NCI-H446 (cell line): ENCODE measurements around the gene GALM.
"Not testable (repeated sequence)": the region's sequence is repeated elsewhere in the genome, so short reads cannot be mapped to it uniquely, and the experiment has no call there.

ENCODE experiments used
- DNase-seq, 2 experiments: peaks; one replicate each; lab custom pipeline; 2025; lab: John Stamatoyannopoulos, UW

The GALM gene

DNA sequence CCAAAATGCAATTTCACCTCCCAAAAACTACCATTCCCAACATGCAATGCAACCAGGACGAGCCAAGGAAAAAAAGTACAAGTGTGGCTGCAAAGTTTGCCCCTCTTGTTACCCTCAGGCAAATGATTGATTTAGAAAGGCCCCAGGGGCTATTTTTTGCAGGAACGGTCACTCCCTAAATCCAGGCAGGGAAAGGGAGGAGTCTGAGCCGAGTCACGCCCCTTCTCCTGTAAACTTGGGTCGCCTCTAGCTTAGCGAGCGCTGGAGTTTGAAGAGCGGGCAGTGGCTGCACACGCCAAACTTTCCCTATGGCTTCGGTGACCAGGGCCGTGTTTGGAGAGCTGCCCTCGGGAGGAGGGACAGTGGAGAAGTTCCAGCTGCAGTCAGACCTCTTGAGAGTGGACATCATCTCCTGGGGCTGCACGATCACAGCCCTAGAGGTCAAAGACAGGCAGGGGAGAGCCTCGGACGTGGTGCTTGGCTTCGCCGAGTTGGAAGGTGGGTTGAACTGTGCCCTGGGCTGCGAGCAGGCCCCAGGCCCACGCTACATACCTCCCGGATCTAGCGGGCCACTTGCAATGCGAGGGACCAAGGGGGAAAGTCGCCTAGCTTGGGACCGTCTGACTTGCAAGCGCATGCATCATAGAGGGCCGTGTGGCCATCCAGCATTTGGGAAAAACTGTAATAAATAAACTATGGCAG, at the start of gene GALM:
Gene GALM (plus strand): TSS at position 261 of the 702 bp plus-strand sequence. CDS start 48 bp downstream, at position 309.
- DNase-seq: no peak

- no peak for DNase-seq
Measured at GRCh38 chr2:38617301-38617700, 48.6 kb upstream of the GALM start.

GRCh38 chr2:38619458-38620164, 46.3 kb upstream of the GALM start:
- DNase-seq: no peak

GRCh38 chr2:38620282-38620977, 45.5 kb upstream of the GALM start:
- no peak for DNase-seq

- no peak for DNase-seq
Measured at GRCh38 chr2:38621018-38621417, 44.9 kb upstream of the GALM start.

DNA sequence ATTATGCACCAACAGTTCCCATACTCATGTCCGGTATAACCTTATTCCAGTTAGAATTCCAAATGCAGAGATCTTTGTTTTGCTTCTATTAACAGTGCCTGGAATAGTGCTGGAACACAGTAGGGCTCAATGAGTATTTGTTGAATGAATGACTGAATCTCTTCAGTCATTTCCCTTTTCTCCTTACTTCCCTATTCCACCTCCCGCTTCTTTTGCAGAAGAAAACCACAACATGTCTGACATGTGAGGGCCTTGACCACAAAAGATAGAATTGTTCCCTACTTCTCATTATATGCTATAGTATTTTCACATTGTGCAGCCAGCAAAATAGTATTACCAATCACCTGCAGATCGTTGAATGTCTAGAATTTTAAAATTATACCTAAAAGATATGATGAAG, 43.7 kb upstream of the GALM start:
- no peak for DNase-seq

DNA sequence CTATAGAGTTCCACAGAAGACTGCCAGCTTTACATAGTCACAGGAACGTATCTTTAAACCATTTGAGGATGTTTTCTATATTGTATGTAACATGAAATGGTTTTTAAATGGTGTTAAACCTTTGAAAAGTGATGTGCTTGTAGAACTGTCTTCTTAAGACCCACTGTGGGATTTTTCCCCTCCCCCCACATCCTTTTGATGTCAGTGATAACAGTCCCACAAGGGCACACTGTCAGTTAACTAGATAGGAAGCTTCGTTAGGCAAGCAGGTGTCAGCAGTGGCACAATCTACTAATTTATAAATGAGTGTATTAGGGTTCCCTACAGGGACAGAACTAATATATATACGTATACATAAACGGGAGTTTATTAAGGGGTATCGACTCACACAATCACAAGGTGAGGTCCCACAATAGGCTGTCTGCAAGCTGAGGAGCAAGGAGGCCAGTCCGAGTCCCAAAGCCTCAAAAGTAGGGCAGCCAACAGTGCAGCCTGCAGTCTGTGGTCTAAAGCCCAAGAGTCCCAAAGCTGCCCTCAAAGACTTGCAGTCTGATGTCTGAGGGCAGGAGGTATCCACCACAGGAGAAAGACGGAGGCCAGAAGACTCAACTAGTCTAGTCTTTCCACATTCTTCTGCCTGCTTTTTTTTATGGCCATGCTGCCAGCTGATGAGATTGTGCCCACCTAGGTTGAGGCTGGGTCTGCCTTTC, 39.4 kb upstream of the GALM start:
- no peak for DNase-seq

DNA sequence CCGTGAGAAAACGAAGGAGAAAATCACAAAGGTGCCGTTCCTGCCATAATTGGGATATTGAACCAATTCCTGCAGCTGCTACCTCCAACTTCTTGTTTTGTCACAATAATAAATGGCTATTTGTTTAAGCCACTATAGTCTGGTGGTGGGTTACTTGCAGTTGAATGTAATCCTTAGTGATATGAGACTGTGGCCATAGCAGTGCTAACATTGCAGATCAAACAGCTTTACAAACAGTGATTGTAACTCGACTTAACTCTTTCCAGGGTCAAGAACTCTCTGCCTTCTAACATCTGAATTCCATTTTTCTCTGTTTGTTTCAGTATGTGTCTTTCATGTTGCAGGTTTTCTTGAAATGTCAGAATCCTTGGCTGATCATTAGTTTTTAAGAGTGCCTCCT, 38.5 kb upstream of the GALM start:
- DNase-seq: no peak

- DNase-seq: no peak
Measured at GRCh38 chr2:38629684-38630083, 36.2 kb upstream of the GALM start.

DNA sequence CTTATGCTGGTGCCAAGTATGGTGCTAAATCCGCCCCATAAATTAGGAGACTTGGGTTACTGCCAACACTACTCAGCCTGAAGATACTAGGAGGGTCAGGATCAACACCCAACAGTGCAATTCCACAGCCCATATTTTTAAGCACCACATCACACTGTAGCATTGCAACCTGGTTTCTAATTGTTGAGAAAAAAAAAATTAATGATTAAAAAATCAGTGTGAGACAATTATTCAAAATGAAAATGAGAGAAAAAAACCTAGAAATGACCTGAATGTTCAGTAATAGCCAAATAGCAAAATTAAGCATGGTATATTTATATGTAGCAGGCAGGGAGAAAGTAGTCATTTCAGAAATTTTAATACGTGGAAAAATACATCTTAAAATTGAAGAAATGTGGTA, 33.9 kb upstream of the GALM start:
- peak in 1 of 2 experiments; percentile 20 for DNase-seq

DNA sequence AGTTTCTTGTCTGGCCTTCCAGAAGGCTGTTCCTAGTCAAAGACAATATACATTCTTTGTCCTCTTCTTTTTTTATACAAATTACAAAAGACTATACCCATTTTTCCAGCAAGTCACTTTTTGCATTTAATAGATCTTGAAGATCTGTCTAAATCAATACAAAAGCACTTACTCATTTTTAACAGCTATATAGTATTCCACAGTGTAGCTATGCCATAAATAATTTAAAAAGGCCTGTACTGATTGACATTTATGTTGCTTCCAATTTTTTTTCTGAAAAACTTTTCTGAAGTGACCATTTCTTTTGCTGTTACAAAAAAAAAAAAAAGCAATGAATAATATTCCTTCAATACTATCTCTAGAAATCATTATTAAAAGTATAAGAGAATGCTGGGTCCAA, 32.9 kb upstream of the GALM start:
- no peak for DNase-seq

DNA sequence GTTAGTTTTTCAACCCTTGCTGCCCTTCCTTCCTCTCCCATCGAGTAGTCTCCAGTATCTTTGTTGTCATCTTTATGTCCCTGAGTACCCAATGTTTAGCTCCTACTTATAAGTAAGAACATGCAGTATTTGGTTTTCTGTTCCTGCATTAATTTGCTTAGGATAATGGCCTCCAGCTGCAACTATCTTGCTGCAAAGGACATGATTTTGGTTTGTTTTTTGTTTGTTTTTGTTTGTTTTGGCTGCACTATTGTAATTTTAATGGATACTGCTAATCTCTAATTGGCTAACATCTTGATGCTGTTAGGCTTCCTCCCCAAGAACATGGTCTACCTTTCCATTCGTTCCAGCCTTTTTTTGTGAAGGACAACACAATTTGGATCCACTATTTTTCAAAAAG, 32.0 kb upstream of the GALM start:
- DNase-seq: no peak

GRCh38 chr2:38634684-38635083, 31.2 kb upstream of the GALM start:
- no peak for DNase-seq

DNA sequence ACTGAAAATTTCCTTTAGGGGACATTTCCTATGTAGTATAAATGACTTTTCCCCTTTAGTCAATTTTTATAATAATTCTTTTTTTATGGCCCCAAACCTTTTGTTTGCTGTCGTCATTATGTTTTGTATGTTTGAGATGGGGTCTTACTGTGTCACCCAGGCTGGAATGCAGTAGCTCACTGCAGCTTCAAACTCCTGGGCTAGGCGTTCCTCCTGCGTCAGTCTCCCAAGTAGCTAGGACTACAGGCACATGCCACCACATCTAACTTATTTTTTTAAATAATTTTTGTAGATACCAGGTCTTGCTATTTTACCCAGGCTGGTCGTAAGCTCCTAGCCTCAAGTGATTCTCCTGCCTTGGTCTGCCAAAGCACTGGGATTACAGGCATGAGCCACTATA, 30.8 kb upstream of the GALM start:
- no peak for DNase-seq

DNA sequence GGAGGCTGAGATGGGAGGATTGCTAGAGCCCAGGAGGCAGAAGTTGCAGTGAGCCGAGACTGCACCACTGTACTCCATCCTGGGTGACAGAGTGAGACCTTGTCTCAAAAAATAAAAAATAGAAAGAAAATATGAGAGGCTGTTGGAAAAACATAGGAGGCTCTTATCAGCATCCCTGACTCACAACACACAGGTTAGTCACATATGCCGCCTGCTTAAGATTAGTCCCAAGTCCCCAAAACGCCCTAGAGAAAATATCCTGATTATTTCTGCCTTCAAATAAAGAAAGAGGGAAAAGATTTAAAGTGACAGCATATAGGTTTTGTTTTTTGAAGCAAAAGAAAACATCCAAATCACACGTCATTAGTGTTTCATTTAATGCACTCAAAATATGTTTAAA, 29.8 kb upstream of the GALM start:
- DNase-seq: no peak

GRCh38 chr2:38642373-38643017, 23.4 kb upstream of the GALM start:
- not testable (repeated sequence) for DNase-seq

- no peak for DNase-seq
Measured at GRCh38 chr2:38643021-38643671, 22.8 kb upstream of the GALM start.

- DNase-seq: not testable (repeated sequence)
Measured at GRCh38 chr2:38643683-38644511, 22.0 kb upstream of the GALM start.

DNA sequence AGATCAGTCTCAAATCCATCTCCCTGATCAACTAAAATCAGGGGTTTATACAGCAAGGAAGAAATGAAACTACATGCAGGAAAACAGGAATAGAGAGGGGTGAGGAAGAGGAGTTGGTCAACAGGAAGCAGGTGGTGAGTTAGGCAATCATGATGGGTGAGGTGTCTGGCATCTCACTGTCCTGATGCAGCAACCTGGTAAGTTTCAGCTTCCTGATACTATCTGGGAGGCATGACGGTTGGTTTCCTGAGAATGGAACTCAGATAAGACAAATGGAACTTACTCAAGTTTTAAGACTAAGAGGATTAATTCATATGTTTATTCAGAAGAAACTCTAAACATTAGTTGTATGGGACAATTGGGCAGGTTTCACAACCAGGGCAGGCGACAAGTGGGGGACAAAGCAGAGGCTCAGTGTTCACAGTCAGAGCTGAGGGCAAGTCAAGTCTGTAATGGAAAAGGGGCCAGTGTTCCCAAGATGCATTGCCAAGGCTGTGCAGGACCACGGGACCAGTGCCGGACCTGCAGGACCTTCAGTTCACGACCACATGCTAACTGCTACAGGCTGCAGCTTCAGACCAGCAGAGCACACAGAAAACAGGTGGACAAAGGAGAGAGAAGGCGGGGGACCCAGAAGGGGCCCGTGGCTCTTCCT, 17.7 kb upstream of the GALM start:
- DNase-seq: no peak

- no peak for DNase-seq
Measured at GRCh38 chr2:38649176-38649728, 16.7 kb upstream of the GALM start.
